Measurements from ENCODE around the gene INF2.
"Not testable (repeated sequence)": the region's sequence is repeated elsewhere in the genome, so short reads cannot be mapped to it uniquely, and the experiment has no call there.

The INF2 gene

DNA sequence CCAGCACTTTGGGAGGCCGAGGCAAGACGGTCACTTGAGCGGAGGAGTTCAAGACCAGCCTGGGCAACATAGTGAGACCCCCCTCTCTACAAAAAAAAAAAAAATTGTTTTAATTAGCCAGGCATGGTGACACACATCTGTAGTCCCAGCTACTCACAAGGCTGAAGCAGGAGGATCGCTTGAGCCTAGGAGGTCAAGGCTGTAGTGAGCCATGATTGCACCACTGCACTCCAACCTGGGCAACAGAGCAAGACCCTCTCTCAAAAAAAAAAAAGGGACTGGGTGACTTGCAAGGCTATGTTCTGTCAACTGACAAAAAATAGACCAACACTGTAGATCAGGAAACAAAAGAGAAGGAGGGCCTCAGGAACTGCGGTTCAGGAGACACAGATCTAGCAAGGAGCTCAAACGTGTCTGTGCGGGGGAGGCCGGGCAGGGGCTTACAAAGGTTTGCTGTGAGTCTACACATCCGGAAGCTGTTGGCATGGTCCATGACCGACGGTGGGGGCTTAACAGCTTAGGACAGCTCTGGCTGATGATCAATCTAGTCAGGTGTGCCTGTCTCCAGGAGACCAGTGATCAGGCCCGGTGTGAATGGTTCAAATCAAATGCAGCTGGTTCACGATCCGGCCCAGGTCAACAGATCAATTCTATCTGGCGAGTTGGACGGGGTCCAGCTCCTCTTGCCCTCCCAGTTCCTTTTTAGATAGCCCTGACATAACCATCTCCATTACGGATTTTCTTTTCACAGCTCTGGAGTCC lies 31.7 kb upstream of the INF2 start:
- DNase-seq: no peak

GRCh38 chr14:104658325-104658712 lies 31.1 kb upstream of the INF2 start:
- DNase-seq: no peak

- no peak for DNase-seq
Observed at GRCh38 chr14:104659146-104659545, 30.3 kb upstream of the INF2 start.

DNA sequence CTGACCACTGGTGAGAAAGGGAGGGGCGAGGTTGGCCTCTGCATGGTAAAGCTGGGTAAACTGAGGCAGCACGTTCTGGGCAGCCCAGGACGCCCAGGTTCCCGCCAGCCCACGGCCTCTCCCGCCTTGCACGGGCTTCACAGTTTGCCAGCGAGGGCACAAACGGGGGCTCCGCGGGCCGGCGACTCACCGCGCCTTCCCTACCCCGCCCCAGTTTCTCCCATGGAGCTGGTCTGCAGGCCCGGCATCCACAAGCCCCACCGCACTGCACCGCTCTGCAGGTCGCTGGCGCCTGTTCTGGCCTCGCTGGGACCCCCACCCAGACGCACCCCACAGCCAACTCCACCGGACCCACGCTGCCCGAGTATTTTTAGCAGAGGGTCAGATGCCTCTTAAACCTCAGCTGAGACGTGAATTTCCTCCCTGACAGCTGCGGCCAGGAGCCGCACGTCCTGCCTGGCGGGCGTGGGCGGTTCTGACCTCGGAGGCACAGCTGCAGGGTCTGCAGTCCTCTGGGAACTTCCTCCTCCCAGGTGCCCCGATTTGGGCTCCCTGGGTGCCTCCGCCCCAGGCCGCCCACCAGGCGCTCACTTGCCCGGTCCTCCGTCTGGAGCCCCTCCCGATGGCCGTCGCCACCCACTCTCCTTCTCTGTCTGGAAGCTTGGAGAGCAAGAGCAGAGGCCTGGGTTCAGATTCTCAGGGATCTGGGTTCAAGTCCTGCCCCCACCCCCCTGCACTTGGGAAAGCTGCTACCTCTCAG lies 29.5 kb upstream of the INF2 start:
- DNase-seq: no peak

DNA sequence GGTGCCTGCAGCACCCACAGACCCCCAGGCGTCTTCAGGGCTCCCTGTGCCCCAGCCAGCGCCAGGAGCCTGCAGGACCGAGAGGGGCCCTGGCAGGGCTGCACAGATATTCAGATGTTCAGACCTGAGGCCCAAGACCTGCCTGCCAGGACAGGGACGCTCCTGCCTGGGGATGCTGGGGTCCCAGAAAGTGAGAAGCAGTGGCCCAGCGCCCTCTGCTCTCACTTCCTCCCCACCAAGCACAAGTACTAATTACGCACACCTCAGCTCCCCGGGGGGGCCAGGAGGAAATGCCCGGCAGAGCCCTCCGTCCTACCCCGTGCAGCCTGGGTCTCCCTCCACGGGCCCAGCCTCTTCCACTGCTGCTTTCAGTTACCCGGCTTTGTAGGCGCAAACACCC lies 28.8 kb upstream of the INF2 start:
- DNase-seq: no peak

GRCh38 chr14:104661086-104661485 lies 28.3 kb upstream of the INF2 start:
- no peak for DNase-seq

DNA sequence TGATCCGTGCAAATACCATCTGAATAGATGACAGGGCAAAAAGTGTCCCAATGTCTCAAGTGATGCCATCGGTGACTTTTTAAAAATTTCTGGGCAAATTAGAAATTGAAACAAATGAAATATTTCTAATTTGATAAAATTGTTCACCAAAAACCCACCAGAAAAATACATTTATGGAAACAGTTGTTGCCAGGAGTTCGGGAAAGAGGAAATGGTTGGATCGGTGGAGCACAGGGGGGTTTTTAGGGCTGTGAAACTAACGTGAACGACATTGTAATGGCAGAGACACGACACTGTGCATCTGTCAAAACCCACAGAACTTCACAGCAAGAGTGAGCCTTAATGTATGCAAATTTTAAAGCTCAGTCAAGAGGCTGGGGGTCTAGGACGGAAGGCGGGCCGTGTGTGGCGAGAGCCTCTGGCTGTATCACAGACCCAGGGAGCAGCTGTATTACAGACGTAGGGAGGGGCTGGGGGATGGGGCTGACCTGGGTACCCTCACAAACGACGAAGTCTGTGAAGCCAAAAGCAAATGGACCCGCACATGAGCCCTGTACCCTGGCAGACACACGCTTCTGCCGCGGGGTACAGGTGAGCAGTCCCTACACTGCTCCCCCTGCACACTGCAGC lies 27.8 kb upstream of the INF2 start:
- DNase-seq: not testable (repeated sequence)

DNA sequence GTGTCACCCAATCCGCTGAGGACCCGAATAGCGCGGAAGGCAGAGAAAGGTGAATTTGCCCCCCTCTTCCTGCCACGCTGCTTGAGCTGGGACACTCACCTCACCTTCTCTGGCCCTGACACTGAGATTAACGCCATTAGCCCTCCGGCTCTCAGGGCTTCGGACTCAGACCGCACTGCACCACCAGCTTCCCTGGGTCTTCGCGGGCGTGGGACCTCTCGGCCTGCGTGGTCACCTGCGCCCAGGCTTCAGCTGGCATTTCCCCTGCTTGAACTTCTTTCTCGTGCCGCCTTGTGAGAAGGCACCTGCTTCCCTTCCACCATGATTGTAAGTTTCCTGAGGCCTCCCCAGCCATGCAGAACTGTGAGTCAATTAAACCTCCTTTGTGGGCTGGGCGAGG lies 26.9 kb upstream of the INF2 start:
- not testable (repeated sequence) for DNase-seq

DNA sequence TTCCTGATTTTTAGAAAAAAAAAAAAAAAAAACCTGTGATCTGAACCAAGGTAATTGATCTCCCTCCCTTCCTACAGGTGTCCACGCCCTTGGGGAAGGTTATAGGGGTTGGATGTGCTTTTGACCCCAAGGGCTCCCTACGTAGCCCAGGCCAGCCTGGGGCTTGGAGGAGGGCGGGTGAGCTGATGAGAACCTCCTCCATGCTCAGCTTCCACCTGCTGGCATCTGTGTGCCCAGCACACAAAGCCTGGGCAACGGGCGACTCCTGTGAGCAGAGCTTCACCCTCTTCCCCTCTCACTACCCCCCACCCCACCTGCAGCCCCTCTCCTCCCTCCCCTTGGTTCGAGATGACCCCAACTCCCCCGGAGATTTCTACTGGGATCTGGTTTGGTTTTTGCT lies 25.3 kb upstream of the INF2 start:
- no peak for DNase-seq

DNA sequence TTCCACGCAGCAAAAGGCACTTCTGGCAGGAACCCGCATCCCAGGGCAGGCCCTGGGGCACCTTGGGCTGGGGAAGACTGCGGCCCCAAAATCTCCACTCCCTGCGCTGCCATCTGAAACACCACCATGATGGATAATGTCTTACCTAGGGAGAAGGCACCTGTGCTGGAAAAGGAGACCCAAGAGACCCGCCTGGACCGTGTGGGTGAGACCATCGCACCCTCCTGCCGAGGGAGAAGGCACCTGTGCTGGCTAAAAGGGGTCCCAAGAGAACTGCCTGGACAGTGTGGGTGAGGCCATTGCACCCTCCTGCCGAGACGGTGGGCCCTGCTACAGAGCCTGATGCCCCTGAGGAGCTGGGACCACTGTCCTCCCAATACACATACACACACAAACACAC lies 24.8 kb upstream of the INF2 start:
- DNase-seq: no peak

DNA sequence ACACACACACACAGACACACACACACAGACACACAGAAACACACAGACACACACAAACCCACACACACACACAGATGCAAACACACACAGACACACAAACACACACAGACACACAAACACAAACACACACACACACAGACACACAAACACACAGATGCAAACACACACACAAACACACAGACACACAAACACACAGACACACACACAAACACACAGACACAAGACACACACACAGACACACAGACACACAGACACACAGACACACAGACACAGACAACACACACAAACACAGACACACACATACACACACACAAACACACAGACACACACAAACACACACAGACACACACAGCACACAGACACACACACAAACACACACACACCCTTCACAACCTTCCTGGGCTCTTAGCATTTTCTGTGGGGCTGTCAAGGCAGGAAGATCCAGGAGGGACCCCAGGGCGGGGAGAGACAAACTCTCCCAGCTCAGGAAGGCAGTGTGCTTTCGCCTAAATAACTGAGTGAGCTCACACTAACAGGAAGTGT lies 24.2 kb upstream of the INF2 start:
- no peak for DNase-seq

DNA sequence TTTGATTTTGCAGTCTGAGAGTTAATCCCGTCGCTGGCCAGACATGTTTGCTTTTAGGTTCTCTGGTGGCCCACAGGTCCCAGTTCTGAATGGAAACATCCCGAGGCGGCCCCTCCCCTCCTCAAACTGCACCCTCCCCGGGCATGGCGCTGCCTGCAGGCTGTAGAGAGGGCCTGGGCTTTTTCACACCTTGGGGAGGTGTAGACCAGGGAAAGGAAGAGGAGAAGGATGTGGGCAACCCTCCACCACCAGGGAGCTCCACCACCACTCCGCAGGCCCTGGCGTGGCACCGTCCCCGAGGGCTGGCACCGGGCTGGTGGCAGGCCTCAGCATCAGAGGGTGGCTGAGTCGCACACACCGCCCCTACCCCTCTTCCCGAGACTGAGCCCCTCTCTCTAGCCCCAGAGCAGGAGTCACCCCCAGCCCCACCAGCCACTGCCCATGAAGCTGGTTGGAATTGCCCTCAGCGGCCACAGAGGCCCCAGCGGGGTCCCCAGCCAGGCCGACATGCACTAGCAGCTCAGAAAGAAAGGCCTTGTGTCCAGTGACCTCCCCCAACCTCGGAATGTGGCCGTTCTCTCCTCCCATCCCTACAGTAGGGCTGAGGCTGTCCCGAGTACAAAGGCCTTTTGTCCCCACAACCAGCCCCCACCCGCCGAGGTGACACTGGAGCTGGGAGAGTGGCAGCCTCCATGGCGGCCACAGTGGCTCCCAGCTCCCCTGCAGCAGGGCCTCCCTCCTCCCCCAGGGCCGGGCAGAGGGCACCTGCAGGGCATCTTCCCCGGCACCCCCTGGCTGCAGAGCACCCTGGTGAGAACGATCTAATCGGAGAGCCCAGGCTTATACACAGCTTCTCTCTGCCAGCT lies 23.5 kb upstream of the INF2 start:
- DNase-seq: peak; percentile 59

DNA sequence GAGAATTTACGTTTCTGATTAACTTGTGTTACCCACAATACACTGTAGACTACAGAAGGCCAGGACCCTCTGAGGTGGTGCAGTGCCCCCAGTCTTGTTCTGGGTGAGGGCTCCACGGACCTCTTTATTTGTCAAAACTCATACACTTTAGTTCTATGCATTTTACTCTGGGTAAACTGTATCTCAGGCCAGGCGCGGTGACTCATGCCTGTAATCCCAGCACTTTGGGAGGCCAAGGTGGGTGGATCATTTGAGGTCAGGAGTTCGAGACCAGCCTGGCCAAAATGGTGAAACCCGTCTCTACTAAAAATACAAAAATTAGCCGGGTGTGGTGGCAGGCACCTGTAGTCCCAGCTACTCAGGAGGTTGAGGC lies 22.9 kb upstream of the INF2 start:
- DNase-seq: not testable (repeated sequence)

GRCh38 chr14:104666981-104667380 lies 22.4 kb upstream of the INF2 start:
- DNase-seq: no peak

DNA sequence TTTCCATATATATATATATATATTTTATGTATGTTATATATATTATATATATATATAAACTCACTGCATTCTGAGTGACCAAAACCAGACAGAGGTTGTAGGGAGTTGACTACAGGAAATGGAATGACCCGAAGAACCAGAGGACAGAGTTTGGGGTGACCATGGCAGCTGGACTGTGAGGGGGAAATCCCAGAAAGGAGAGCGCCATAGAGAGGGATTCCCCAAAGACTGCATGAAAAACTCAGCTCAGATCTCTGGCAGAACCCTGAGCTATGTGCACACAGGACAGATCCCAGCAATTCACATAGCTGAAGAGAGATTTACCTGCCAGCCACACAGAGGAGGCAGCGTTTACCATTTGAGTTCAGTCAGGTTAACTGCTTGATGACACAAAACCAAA lies 19.7 kb upstream of the INF2 start:
- DNase-seq: no peak

GRCh38 chr14:104671330-104671977 lies 18.0 kb upstream of the INF2 start:
- not testable (repeated sequence) for DNase-seq

DNA sequence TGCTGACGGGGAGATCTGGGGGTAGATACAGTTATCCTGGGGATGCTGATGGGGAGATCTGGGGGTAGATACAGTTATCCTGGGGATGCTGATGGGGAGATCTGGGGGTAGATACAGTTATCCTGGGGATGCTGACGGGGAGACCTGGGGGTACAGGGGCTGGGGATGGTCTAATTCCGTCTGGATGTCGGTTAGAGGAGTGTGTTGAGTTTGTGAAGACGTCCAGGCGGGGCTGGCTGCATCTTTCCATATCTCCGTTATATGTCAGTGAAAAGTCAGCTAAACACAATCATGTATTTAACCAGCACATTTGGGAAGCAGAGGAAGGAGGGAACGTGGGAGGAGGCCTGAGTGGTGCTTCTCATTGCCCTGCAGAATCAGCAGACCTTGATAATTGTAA lies 17.3 kb upstream of the INF2 start:
- not testable (repeated sequence) for DNase-seq

DNA sequence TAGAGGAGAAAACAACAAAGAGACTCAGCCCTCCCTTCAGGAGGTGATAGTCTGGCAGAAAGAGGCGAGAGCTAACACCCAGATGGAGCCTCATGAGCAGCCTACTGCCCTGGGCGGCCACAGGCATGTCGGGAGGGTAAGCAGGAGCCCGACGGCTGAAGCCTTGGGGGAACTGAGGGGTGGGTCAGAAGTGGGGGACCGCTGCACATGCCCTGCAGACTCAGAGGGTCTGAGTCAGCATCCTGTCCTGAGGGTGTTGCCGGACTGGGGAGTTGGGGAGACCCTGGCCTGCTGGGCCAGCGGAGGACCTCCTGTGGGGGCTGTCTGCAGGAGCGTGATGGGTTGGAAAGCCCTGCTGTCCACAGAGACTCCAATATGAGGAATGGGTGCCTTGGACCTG lies 15.9 kb upstream of the INF2 start:
- DNase-seq: no peak

GRCh38 chr14:104675447-104675846 lies 14.0 kb upstream of the INF2 start:
- DNase-seq: no peak

DNA sequence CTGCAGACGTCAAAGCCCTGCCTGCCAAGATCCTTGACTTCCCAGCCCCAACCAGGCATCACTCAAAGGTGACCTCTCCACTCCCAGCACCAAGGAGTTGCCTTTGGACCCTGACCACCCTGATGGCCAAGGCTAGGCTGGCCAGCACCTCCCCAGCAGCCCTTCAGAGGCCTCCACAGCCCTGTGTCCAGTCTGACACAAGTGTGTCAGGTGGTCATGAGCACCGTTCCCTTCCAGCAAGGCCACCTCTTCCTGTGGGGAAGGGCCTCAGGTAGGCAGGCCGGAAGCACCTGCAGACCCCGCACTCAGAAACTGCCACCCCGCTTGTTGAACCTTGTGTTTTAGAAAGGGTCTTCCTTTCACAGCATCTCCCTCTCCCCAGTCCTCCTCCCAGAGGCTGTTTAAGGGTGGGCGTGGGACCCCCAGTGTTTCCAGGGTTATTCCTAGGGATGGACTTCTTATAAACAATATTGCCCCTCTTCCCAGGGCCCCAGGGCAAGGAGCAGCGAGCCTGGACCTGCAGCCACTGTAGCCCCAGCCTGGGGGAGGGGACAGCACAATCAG lies 13.2 kb upstream of the INF2 start:
- peak; percentile 14 for DNase-seq

DNA sequence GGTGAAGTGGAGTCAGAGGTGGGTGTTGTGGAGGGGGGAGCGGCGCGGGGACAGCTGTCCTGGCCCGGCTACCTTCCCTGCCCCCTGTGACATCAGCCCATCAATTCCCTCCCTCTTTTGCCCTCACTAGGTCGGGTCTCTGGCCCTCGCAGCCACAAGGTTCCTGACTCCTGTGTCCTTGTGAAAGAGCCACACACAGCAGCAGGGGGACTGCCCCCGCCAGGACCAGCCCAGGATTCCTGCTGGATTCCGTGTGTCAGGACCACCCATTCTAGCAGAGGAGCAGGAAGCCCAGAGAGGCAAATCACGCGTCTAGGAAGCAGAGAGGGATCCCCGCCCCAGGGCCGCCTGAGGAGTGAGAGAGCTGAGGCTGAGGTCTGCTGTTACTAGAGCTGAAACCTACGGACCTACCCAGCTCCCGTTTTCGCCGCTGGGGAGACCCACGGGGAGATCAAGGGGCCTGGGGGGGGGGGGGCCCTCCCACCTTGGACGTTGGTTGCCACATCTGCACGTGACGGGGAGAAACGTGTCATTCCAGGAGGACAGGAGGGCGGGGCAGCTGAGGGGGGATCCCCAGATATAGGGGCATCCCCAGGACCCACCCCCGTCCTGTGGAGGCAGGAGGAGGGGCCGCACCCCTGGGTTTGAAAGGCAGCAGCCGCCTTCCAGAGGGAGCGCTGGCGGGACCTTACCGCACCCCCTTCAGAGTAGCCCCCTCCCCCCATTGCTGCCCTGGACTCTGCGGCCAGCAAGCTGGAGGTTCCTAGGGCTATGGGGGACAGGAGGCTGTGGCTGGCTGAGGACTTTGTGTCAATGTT lies 12.5 kb upstream of the INF2 start:
- DNase-seq: peak; percentile 14
